ENCODE data around the gene SP8.

DNA sequence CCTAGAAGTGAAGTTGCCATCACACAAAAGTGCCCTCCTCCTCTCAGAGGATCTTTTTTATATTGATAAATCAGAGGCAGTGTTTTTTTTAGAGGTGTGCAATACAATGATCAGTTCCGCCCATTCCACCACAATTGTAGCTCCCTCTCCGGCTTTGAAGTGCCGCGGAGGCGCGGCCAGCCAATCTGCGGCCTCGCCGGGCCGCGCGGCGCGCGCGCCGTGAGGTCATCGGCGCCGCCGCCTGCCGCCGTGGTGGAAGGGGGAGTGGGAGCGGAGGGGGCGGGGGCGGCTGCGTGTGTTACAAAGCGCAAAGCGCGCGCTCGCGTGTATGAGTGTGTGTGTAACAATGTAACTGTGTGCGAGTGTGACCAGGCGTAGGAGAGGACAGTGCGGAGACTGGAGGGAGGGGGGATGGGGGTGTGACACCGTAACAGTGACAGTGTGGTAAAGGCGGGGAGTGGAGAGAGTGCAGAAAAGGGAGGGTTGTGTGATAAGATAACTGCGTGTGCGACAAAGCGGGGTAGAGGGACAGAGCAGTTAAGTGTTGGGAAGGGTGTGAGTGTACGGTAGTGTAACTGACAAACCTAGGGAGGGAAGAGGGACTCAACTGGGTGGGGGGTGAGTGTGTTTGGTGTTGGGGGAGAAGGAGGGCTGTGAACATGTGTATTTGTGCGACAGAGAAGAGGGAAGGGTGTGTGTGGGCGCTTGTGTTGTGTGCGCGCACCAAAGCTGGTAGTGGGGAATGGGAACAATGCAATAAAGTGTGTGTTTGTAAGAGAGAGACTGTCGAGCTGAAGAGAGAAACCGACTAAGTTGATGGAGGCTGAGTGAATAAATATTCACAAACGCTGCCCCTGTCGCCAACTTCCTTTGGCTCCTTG lies at the start of gene SP8:
- no peak for TF ChIP-seq CTCF (IDR thresholded peaks at IDR 0.05)
- no peak for TF ChIP-seq POLR2A (IDR thresholded peaks at IDR 0.05)

Measured in heart left ventricle (tissue), 13 donors.